GM18517 (cell line): ENCODE results near the gene XRCC5.
"Not testable (repeated sequence)": the region's sequence is repeated elsewhere in the genome, so short reads cannot be mapped to it uniquely, and the experiment has no call there.

Source experiments
- ATAC-seq: cut with Tn5 transposase; IDR thresholded peaks from one replicate; pipeline ENCODE4 v1.9.1; 2021; ENCODE audit warnings: mild to moderate bottlenecking, moderate library complexity; ENCODE audit not compliant: unreplicated experiment

The XRCC5 gene

DNA sequence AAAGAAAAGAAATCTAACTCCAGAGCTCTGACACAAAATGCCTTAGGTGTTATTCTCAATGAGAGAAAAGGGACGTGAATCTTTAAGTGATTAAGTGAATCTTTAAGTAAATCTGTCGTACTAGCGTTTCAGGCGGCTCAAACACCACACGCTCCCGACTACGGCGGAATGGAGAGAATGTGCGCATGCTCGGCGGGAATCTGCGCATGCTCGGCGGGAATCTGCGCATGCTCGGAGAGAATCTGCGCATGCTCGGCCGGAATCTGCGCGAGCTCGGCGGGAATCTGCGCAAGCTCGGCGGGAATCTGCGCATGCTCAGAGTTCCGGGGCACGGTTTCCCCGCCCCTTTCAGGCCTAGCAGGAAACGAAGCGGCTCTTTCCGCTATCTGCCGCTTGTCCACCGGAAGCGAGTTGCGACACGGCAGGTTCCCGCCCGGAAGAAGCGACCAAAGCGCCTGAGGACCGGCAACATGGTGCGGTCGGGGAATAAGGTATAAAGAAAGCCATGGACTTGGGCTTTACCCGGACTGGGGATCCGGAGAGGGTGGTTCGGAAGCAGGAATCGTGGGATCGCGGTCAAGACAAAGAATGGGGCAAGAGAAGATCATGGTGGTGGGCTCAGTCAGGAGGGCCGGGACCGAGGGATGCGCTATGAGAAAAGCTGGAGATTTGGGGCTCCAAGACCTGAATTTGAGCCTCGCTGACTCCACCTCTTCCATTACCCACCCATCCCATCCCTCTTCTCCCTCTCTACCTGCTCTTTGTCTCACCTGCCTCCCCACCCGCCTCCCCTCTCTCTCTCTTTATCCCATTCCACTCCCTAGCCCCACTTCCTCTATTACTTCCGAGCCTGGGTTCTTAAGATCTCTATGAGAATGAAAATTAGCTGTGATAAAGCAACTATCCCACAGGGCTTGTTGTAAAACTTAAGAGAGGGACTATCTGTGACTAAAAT, at the start of gene XRCC5:
TSS of gene XRCC5 (plus strand) at position 382 of the 955 bp plus-strand sequence. CDS start at position 471, 89 bp downstream.
- ATAC-seq, result peak; percentile 33

DNA sequence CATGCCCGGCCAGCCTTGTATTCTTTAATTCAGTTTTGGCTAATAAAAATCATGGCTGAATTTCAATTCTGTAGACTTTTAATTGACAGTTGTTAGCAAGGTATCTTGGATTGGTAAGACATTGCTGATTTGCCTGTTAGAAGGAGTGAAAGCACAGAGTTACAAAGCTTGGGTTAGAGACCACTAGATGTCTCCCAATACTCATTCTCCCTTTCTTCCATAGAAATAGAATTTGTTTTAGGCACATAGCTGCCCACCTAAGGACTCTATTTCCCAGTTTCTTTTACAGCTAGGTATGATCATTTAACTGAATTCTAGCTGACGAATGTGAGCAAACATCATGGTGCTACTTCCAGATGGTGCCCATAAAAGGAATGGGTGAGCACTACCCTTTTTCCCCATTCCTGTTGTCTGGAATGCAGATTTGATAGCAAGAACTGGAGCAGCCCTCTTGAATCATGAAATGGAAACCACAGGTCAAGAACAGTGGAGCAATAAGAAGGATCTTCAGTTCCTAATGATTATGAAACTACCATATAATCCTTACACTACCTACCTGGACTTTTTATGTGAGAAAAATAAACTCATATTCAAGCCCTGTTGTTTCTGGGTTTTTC, 45.0 kb upstream of the XRCC5 start:
- no peak for ATAC-seq

DNA sequence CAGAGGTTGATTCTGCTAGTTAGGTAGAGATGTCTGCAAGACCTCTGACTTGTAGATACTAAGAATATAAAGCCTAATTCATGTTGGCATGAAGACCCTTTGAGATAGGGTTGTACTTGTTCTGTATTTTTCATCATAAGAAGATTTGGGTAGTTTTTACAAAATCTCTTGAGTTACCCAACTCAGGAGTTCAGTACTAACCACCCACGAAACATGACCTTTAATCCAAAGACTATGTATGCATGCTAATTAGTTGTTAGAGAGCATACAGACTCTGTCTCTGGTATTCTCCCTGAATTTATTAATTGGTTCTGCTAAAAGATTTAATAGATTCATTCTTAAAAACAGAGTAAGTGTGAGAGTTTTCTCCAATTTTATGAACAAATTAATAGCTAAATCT, 44.5 kb upstream of the XRCC5 start:
- ATAC-seq, result no peak

DNA sequence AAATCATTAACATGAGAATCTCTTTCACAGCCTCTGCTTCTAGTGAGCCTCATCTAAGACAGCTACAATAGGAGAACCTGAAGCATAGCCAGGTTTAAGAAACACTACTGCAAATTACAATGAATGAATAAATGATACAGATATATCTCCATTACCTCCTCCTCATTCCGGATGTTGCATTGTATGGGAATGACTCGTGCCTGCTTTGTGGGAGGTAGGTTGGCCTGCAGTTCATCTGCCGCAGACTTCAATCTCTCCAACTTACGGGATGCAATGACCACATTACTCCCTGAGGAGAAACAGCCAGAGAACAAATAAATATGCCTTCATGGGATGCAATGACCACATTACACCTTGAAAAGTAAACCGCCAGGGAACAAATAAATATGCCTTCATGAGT, 42.9 kb upstream of the XRCC5 start:
- ATAC-seq, result no peak

DNA sequence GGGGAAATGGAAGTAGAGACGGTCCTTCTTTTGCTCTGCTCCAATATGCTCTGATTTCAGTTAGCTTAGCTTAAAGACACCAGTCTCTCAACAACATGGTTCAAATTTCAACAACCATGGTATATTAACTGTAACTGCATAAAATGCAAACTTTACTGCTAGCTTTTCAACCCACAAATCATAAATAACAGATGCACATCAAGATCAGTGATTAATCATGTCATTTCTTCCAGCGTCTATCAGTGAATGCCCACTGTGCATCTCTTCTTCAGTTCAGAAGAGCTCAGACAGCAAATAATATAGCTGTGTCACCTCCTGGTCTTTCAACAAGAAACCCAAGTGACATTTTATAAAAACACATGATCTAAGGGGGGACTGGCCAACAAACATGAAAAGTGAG, 40.1 kb upstream of the XRCC5 start:
- ATAC-seq, result no peak

DNA sequence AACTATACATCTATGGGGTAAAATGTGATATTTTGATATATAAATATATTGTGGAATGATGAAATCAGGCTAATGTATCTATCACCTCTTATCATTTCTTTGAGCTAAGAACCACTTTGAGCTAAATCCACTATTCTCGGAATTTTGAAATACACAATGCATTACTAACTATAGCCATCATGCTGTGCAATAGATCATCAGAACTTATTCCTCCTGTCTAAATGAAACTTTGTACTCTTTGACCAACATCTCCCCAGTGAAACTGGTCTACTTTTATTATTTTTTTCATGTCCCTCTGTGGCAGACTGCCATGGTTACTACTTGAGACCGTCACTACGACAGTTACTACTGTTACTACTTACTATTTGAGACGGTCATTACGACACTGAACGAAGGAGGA, 39.0 kb upstream of the XRCC5 start:
- no peak for ATAC-seq

DNA sequence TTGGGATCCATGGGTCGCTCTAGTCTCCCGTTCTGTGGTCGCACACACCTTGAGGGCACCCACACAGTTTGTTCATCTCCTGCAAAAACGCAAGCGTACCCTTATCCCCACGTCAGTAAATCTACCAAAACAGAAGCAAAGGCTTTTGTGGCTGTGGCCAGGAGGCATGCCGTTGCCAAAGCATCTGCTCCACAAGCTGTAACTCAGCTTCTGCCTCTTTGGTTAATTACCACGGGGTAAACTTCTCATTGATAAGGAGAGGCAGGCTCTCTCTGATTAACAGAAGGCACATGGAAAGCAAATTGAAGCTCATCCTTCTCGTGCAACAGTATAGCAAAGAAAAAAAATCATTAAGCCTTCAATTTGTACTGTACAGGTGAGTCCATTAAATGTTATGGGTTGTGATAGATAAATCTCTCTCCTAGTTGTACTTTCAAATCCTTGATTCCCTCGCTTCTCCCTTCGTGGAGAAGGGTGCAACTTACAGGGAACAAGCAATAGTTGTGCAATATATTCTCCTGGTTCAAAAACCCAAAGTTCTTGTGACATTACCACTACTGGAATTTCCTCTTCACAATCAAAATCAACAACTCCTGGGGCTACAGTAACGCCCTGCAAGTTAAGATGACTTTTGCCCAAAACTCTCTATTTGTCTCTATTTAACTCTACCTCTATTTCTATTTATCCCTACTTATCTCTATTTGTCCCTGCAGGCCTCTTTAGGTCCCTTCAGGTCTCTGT, 37.9 kb upstream of the XRCC5 start:
- ATAC-seq, result no peak

DNA sequence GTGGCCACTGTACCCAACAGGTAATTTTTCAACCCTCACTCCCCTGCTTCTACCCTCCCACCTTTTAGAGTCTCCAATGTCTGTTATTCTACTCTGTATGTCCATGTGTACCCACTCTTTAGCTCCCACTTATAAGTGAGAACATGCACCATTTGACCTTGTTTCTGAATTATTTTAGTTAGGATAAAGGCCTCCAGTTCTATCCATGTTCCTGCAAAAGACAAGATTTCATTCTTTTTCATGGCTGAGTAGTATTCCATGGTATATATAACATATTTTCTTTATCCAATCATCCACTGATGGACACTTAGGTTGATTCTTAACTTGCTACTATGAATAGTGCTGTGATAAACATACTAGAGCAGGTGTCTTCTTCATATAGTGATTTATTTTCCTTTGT, 36.7 kb upstream of the XRCC5 start:
- ATAC-seq, result no peak

DNA sequence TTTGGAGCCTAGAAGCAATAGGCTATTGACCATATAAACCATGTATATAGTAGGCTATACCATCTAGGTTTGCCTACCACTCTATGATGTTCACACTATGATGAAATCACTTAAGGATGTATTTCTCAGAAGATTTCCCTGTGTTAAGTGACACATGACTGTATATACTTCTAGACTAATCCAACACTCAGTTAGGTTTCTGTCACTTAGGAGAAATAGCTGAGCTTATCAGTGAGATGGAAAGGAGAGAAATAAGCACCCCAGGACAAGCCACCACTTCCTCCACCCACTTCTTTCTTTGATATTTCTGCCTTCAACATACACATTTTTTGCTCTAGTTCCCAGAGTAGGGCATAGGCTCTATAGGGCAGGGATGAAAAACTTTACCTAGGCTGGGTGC, 35.4 kb upstream of the XRCC5 start:
- ATAC-seq, result no peak

DNA sequence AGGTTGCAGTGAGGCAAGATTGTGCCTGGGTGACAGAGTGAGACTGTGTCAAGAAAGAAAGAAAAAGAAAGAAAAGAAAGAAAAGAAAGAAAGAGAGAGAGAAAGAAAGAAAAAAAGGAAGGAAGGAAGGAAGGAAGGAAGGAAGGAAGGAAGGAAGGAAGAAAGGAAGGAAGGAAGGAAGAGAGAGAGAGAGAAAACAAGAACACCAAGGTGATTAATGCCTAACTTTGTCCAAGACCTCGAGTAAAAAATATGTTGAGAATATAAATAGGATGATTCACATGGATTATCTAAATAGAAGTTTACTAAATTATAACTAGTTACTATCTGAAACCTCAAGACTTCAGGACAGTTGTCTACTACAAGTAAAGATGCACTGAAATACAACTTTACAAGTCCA, 34.8 kb upstream of the XRCC5 start:
- ATAC-seq, result no peak

DNA sequence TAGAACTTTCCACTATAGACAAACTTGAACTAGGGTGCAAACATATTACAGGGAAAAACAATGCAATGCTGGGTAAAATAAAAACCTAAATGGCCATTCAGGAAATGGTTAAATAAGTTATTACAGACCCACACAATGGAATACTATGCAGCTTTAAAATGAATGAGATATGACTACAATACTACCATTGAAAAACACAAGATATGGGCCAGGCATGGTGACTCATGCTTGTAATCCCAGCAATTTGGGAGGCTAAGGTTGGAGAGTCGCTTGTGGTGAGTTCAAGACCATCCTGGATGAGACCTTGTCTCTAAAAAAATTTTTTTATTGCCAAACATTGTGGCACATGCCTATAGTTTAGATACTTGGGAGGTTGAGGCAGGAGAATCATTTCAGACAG, 34.4 kb upstream of the XRCC5 start:
- no peak for ATAC-seq

DNA sequence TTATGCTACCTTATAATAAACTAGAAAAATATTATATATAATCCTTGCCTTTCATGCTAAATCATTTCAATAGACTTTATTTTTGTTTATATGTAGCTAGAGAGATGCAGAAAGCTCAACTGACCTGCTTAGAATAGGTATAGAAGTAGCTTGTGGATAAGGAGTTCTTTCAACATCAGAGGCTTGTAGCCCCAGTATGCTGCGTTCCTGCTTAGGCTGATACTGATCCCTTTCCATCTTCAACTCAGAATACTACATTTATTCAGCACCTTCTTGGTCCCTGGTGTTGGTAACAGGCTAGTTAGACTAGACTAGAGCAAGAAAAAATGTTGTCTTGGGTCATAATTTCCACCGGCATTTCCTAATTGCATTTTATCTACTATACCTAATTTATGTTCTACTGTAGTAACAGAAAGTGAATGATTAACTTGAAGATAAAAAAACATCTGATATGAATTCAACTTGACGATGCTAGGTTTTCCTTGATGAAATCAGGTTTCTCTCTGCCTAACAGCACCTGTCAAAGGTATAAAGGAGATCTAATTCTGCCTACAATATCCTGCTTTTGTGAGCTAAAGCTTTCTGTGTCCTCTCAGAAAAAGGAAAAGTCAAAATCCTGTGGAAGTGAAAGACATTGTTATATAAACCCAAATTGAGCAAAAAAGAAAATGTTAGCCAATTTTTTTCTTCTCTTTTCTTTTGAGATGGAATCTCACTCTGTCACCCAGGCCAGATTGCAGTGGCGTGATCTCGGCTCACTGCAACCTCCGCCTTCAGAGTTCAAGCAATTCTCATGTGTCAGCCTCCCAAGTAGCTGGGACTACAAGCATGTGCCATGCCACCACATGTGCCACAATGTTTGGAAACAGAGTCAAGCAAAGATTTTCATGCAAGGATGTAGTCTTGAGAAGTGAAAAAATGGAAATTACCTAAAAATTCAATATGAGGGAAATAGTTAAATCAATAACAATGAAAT, 33.4 kb upstream of the XRCC5 start:
- no peak for ATAC-seq

DNA sequence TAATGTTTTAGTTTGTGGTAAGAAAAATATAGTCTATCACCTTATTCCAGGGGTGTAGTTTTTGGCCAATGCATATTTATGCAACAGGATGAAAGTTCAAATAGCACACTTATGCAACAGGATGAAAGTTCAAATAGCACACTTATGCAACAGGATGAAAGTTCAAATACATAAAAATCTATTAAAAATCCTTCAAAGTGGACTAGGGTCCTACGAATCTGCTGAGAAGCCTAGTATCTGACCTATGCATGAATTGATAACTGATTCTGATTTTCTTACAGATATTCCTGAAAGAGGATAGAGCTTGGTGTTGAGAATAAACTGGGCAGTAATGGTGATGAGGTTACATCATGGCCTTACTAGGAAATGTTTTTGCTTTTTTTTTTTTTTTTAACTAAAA, 30.4 kb upstream of the XRCC5 start:
- no peak for ATAC-seq

DNA sequence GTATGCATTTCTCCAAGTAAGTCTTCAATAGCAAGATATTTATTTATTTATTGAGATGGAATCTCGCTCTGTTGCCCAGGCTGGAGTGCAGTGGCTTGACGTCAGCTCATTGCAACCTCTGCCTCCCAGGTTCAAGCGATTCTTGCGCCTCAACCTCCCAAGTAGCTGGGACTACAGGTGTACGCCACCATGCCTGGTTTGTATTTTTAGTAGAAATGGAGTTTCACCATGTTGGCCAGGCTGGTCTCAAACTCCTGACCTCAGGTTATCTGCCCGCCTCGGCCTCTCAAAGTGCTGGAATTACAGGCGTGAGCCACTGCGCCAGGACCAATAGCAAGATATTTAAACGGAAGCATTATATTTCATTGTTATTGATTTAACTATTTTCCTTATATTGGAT, 29.1 kb upstream of the XRCC5 start:
- not testable (repeated sequence) for ATAC-seq

DNA sequence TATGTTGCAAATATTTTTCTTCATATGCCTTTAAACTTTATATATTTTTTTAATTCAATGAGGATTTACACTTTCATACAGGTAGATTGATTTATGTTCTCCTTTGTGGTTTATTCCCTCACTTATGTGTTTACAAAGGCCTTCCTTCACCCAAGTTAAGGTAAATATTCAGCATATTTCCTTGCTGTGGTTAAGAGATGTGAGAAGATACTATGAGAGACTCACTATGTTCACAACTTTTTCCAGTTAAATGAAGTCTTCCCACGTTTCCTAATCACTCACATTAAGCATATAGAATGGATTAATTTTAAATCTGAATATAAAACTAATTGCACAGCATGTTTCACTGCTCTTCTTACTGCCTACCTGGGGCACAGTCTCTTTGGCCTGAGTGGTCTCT, 28.1 kb upstream of the XRCC5 start:
- peak; percentile 8 for ATAC-seq

DNA sequence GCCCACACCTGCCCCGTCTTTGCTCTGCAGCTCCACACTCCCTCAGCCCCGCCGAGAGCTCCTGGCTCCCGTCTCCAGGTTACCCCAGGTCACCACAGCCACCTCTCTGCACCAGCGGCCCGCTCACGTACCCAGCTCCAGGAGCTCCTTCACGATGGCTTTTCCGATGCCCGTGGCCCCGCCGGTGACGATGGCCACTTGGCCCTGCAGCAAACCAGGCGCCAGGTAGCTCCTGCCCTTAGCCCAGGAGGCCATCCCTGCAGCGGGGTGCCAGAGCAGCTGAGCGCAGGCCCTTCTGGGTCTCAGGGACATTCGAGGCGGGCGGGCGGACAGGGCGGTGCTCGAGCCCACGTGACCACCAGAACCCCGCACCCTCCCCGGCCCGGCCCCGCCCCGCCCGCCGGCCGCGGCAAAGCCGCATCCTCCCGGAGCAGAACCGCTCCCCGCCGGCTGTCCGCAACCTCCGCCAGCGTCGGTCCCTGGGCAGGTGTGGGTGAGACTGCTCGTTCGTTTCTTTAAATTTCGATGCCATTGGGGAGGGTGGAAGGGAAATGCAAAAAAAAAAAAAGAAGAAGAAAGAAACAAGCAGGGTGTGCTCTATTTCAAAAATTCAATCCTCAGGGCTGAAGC, 27.5 kb upstream of the XRCC5 start, which contains the start of the genes PECR and TMEM169:
TSS of gene PECR (minus strand) at position 323 of the 630 bp plus-strand sequence. CDS start at position 255, 68 bp downstream.
TSS of gene TMEM169 (plus strand) at position 433 of the 630 bp plus-strand sequence. CDS start 14,045 bp downstream, outside the sequence.
- ATAC-seq, result peak; percentile 85

DNA sequence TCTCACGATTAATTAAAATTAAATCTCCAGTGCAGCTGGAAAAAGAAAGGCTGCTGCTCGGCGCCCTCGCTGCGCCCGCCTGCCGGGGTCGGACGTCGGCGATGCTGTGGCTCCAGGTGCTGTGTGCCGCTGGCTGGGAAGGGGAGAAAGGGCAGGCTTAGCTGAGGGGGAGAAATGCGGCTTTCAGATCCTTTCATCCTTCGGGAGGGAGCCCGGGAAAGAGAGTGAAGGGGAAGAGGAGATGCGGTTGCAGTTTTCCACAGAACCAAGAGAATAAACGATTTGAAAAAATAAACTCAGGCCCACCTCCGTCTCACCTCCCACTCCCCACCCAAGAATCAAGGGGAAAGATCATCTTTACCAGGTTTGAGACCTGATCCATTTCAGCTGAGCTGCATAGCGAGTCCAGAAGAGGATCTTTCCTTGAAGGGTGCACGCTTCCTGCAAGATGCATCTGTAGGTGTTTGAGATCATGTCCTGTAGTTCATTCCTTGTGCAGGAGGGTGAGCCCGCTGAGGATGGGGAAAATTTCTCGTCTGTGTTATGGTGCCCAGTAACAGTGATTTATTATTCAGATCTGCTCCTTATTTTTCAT, 26.9 kb upstream of the XRCC5 start:
- ATAC-seq, result peak; percentile 29

DNA sequence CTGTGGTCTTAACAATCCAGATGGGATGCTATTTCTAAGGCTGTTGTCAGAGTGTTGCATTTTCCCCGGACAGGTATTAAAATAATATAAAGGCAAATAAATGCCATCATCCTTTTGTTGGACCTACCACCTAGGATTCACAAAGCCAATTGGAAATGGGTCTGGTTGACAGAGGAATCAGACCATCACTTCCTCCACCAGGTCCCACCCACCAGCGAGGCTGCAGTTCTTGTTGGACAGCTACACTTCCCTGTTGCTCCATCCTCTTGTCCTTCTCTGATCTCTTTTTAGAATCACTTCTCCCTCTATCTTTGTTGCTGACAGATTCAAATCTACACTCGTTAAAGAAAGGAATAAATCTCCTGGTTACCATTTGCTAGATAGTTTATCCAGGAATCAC, 26.3 kb upstream of the XRCC5 start:
- ATAC-seq, result no peak
